OCI-LY7 (cell line): ENCODE data around the gene ASPRV1. TPM values are rescaled to one million over a fixed set of nuclear protein-coding genes. Genes with fewer than 3 reads are reported as not detected.

Experiments used
- BruUV-seq: library from RNA; stranded (reverse); fragments of 400-500 nt; replicated peaks from 2 replicates; lab custom pipeline; 2021; lab: Mats Ljungman, UMichigan
- CTCF ChIA-PET: fragments of 300-600 bp; sonication (Branson Sonifier 250); formaldehyde crosslinking; loops from one replicate; lab custom pipeline; 2022; ENCODE audit warnings: antibody characterized with exemption; ENCODE audit not compliant: unreplicated experiment; lab: Charles Lee
- POLR2A ChIA-PET: fragments of 300-600 bp; sonication (Branson Sonifier 250); formaldehyde crosslinking; loops from one replicate; lab custom pipeline; 2022; ENCODE audit warnings: antibody characterized with exemption; lab: Charles Lee
- DNase-seq: peaks from one replicate; pipeline ENCODE4 v3.0.0-alpha.2; 2015; ENCODE audit warnings: low spot score
- H2AFZ ChIP-seq: fragments of 200-600 bp; sonication (generic), shearing (Covaris generic); 2 replicates; pipeline ENCODE4 v1.6.1; 2014; ENCODE audit warnings: mild to moderate bottlenecking, antibody characterized with exemption, low read length, moderate library complexity
- H3K27ac ChIP-seq: fragments of 200-600 bp; sonication (generic); 2 replicates; pipeline ENCODE4 v1.5.1; 2014; ENCODE audit warnings: mixed run types, low read depth, mild to moderate bottlenecking, moderate library complexity, low read length, inconsistent platforms; ENCODE audit not compliant: poor library complexity, severe bottlenecking
- H3K36me3 ChIP-seq: fragments of 200-600 bp; sonication (generic); 2 replicates; pipeline ENCODE4 v1.6.1; 2014; ENCODE audit warnings: mild to moderate bottlenecking, antibody characterized with exemption, low read length, moderate library complexity, mixed read lengths; ENCODE audit not compliant: insufficient read depth
- H3K4me1 ChIP-seq: fragments of 200-600 bp; sonication (generic); 2 replicates; pipeline ENCODE4 v1.5.1; 2014; ENCODE audit warnings: mild to moderate bottlenecking, low read length; ENCODE audit not compliant: insufficient read depth, poor library complexity, severe bottlenecking
- H3K4me2 ChIP-seq: fragments of 200-600 bp; sonication (generic); 2 replicates; pipeline ENCODE4 v1.6.1; 2014; ENCODE audit warnings: mild to moderate bottlenecking, low read length
- H3K4me3 ChIP-seq: fragments of 200-600 bp; sonication (generic); 2 replicates; pipeline ENCODE4 v1.5.1; 2014; ENCODE audit warnings: mild to moderate bottlenecking, low read depth, low read length; ENCODE audit not compliant: poor library complexity, severe bottlenecking
- H3K79me2 ChIP-seq: fragments of 200-600 bp; sonication (generic); 2 replicates; pipeline ENCODE4 v1.6.1; 2016; ENCODE audit warnings: low read depth, mild to moderate bottlenecking, low read length, moderate library complexity, mixed read lengths; ENCODE audit not compliant: insufficient read depth
- H3K9me2 ChIP-seq: fragments of 200-600 bp; sonication (generic); 2 replicates; pipeline ENCODE4 v1.6.1; 2016; ENCODE audit warnings: mild to moderate bottlenecking, low read length, mixed read lengths; ENCODE audit not compliant: insufficient read depth
- H3K9me3 ChIP-seq: fragments of 200-600 bp; sonication (generic); 2 replicates; pipeline ENCODE4 v1.6.1; 2014; ENCODE audit warnings: mild to moderate bottlenecking, mixed run types, low read length, mixed read lengths
- H4K20me1 ChIP-seq: fragments of 200-600 bp; sonication (generic); 2 replicates; pipeline ENCODE4 v1.6.1; 2014; ENCODE audit warnings: mild to moderate bottlenecking, antibody characterized with exemption, low read length, moderate library complexity, mixed read lengths; ENCODE audit not compliant: insufficient read depth
- EZH2phosphoT487 ChIP-seq: fragments of 200-600 bp; sonication (generic); IDR thresholded peaks from 2 replicates; pipeline ENCODE4 v1.6.1; 2018; ENCODE audit warnings: low read depth, borderline replicate concordance, mild to moderate bottlenecking, mixed run types, antibody characterized with exemption, low read length, moderate library complexity, mixed read lengths
- intact Hi-C: fragments of 100-400 bp; cut with micrococcal nuclease; formaldehyde crosslinking; loops from one replicate; pipeline ENCODE4 v1.10.0; 2022; ENCODE audit not compliant: unreplicated experiment
- total RNA-seq, 2 experiments: library from RNA; depleted of rRNA in 1 of 2; stranded (reverse); fragments of >200 nt in 1 of 2; shearing (Covaris generic) in 1 of 2; gene quantifications; 2 replicates each; pipeline ENCODE4 v1.2.3, GENCODE V29; 2014 to 2022
- TF ChIP-seq, protein P1 (sequence below): fragments of 200-600 bp; sonication (generic); conservative IDR thresholded peaks from 2 replicates; pipeline ENCODE4 v1.5.1; 2014; ENCODE audit warnings: mild to moderate bottlenecking, antibody characterized with exemption, low read length, moderate library complexity, mixed read lengths

ASPRV1 gene
- total RNA-seq, 2 experiments from 2014 or later, result 1.3 to 1.4 TPM

DNA sequence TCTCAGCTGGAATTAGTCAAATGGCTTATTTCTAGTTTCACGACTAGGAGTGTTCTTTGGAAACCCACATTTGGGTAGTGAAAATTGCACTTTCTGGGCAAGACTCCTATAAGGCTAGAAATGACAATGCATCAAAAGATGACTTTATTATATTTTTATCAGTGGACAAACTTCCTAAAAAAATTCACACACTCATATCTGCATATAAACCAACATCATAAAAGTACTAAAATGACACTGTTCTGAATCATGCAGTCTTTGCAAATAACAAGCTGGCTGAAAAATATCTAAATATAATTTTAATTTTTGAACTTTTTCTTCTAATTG is 28.9 kb downstream of the ASPRV1 start:
- intact Hi-C loops, result no loop called here
- Histone ChIP-seq H3K27ac (no peak overlapping the region), H3K4me1 (peaks cover 14% of the 10 kb centered on the region), H3K4me3 (no peak overlapping the region), H2AFZ (no peak overlapping the region), H3K9me2 (no peaks in the 10 kb centered on the region), H3K9me3 (no peaks in the 10 kb centered on the region), H3K4me2 (no peak overlapping the region), H3K79me2 (no peaks in the 10 kb centered on the region), H4K20me1 (no peaks in the 10 kb centered on the region), H3K36me3 (no peaks in the 10 kb centered on the region)
- ChIA-PET CTCF (no interaction called here), POLR2A (interaction anchor here (0.5 to 1.5 kb wide), 3 partner anchors 10 to 227 kb away, joined by 3 to 8 read pairs (median 4); no protein-coding TSS in a partner anchor)
- no TSS peak for BruUV-seq
- TF ChIP-seq, protein P1, sequence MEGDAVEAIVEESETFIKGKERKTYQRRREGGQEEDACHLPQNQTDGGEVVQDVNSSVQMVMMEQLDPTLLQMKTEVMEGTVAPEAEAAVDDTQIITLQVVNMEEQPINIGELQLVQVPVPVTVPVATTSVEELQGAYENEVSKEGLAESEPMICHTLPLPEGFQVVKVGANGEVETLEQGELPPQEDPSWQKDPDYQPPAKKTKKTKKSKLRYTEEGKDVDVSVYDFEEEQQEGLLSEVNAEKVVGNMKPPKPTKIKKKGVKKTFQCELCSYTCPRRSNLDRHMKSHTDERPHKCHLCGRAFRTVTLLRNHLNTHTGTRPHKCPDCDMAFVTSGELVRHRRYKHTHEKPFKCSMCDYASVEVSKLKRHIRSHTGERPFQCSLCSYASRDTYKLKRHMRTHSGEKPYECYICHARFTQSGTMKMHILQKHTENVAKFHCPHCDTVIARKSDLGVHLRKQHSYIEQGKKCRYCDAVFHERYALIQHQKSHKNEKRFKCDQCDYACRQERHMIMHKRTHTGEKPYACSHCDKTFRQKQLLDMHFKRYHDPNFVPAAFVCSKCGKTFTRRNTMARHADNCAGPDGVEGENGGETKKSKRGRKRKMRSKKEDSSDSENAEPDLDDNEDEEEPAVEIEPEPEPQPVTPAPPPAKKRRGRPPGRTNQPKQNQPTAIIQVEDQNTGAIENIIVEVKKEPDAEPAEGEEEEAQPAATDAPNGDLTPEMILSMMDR, result no peak
- no peak for TF ChIP-seq EZH2phosphoT487
- DNase-seq, result no peak

DNA sequence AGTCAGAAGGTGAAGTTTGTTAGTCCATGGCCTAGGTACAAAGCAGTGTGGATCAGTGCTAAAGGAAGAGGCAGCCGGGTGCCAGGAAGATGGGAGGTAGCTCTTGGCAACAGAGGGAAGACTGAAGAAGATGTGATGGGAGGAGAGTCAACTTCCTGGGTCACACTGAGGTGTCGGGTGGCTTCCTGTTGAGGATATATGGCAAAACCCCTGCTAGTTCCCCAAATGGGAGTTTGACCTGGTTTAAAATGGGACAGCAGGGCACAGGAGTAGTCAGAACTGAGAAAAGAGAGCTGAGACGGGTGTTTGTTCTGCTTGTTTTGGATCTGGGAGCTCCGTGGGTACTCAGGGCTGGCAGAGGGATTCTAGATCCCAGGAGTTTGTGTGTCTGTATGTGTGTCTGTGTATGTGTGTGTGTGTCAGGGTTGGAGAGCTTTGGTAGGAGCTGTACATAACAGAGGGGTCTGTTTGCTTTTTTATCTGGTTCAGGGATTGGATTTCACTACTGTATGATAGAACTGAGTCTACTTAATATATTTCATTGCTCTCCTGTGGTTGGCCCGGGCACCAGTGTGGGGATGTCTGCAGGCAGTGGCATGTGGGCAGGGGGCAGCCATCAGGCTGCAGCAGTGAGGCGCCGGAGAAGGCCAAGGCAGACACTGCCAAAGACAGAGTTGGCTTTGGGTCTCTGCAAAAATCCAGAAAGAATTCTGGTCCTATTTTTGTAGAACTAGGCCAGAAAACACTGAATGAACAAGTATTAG is 29.4 kb downstream of the ASPRV1 start:
- Histone ChIP-seq H3K4me2 (no peak overlapping the region), H3K79me2 (no peaks in the 10 kb centered on the region), H3K4me1 (peaks cover 14% of the 10 kb centered on the region), H3K9me2 (no peaks in the 10 kb centered on the region), H3K9me3 (no peaks in the 10 kb centered on the region), H3K27ac (no peak overlapping the region), H3K36me3 (no peaks in the 10 kb centered on the region), H2AFZ (no peak overlapping the region; the same call in 1 of the 2 replicates), H4K20me1 (no peaks in the 10 kb centered on the region), H3K4me3 (no peak overlapping the region)
- intact Hi-C loops, result no loop called here
- BruUV-seq, result no TSS peak
- ChIA-PET POLR2A (interaction anchor here (0.5 to 1.5 kb wide), 3 partner anchors 9 to 227 kb away, joined by 3 to 8 read pairs (median 4); no protein-coding TSS in a partner anchor), CTCF (no interaction called here)
- TF ChIP-seq, protein P1, result no peak
- TF ChIP-seq EZH2phosphoT487, result no peak
- DNase-seq, result no peak

DNA sequence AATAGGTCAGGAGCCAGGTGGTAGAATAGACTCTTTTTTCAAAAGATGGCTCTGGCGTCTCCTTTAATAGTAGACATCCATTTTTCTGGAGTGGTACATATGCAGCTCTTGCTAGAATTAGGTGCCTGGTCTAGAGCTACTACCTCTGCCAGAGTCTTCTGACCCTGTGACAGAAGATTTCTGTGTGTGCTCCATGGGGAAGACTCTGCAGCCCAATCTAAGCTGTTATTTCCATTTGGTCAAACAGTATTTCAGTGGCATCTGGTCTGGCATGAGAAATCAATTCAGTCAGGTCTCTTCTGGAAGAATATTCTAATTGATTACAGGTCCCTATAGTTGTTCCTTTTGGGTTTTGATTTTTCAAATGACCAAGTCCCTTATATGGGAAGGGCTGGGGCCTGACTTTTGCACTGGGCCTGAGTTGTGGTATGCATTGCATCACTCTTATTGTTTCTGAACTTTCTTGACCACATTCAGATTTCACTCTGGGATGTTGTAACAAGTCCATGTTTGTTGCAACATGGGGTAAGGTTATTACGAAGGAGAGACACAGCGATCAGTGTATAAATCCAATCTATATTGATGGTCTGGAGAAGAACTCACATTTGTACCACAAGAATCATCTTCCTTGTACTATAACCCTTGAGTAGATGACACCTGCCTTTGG is 34.4 kb downstream of the ASPRV1 start:
- TF ChIP-seq EZH2phosphoT487, result no peak
- TF ChIP-seq, protein P1, result no peak
- Histone ChIP-seq H3K4me3 (no peak overlapping the region), H3K36me3 (no peaks in the 10 kb centered on the region), H3K4me2 (no peak overlapping the region), H3K79me2 (no peaks in the 10 kb centered on the region), H3K9me2 (no peaks in the 10 kb centered on the region), H3K4me1 (peaks cover 4% of the 10 kb centered on the region), H3K9me3 (no peaks in the 10 kb centered on the region), H4K20me1 (no peaks in the 10 kb centered on the region), H2AFZ (no peak overlapping the region), H3K27ac (no peak overlapping the region)
- ChIA-PET CTCF (no interaction called here), POLR2A (no interaction called here)
- no peak for DNase-seq
- no TSS peak for BruUV-seq
- intact Hi-C loops, result no loop called here
